Stimulated activated CD8-positive, alpha-beta memory T cell treated with anti-CD3 and anti-CD28 coated beads, Interleukin-4, amount 100 ng/mL, for 1 hour (primary cell): ENCODE data around the gene MLLT10.
"Not testable (repeated sequence)": the region's sequence is repeated elsewhere in the genome, so short reads cannot be mapped to it uniquely, and the experiment has no call there.

Experiments
- DNase-seq, 2 donors: peaks; one replicate each; pipeline ENCODE4 v3.0.0-alpha.2; 2020; ENCODE audit warnings: low read depth in 2 of 2, low spot score in 1 of 2

Gene MLLT10

GRCh38 chr10:21527598-21528235 is 6.3 kb upstream of the MLLT10 start:
- no peak for DNase-seq

DNA sequence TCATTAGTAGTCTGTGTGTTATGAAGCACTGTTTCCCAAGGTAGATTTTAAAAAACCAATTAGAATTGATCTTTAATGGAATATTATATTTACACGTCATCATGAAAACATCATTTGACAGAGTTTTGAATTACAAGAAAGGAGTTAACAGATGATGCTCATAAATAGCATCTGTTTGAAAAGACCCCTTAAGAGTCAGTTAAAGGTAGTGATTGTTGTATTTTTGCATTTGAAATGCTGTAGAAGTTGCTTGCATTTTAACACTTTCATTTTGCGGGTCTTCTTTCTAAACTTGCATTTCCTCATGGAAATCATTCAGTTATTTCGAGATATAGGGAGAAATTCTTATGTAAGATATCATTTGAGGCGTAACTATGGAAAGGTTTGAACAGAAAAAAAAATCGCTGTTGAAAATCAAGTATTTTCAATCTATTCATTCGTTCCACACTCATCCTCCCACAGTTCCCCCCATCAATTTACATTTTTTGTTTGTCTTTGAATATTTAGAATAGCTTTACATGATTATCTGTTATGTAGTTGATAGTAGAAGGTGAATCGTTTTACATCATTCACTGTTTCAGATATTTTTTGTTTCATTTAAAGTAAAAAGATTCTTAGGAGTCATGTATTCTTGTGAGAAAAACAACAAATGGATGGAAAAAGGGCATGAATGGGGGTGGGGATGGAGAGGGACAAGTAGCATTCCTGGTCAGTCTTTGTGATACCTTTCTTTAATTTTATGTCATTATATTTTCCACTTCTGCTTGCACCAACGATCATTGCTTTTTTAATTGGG is 5.6 kb upstream of the MLLT10 start:
- DNase-seq: no peak

DNA sequence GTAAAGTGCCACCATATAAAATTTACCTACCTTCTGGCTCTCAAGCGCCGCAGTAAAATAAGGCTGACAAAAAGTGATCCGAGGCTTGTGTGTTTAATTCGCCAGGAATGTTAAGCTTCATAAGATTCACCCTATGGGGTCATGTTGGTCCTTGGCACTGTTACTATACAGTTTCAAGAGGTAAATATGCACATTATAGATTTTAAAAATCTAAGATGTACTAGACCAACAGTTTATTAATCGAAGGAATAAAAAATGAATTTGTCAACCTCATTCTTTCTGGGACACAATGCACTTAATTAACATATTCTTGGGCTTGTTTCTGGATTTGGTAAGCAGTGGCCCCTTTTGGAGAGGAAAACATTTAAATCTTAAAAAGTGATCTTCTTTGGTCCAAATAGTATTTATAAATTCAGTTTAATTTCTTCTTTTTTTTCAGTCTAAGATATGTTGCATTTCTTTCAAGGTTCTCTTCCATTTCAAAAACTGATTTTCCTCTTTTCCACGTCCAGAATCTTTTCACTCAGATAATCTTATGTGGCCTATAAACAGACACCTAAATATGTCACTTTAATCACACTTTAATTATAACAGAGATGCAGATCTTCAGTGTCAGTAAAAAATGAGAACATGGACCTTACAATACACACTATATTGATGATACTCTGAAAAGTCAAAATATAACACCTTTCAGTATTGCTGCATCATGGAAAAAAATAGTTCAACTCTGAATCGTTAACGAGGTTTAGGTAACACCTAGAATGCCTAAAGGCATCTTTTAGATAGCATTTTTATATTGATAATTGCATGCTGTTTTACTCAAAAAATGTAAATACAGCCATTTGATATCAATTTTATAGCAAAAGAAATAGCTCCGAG is 4.8 kb upstream of the MLLT10 start:
- DNase-seq: no peak

DNA sequence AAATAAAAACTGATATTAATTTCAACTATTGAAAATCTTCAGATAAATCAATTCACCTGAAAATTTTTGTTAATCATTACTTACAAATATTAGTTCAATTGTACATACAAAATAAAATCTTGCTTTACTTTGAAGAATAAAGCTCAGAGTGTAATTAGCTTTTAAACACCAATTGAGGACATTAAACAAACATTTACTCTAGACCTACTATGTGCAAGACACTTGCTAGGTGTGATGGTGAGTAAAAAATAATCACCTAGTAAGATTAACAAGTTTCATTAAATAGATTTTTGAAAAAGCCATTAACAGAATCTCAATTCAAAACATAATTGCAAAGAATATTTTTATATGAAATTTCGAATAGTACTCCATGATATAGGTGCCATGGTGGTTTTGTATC is 3.9 kb upstream of the MLLT10 start:
- no peak for DNase-seq

DNA sequence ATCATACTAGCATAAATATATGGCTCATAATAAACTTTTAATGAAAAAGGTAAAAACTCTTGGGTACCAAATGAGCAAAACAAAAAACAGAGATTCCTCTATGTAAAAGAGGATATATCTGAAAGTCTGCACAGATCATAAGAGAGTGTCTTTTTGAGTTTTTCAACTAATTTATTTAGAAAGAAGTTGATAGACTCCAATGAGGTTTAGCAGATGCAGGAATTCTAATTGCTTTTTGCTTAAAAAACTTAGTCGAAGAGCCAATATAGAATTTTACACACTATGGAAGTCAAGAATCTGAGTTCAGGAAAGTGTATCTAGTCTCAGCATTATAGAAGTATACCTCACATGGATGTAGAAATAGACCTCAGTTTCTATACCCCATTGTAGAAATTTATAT is 3.4 kb upstream of the MLLT10 start:
- no peak for DNase-seq

GRCh38 chr10:21531164-21531563 is 2.9 kb upstream of the MLLT10 start:
- no peak for DNase-seq

- no peak for DNase-seq
These were observed 1.2 kb upstream of the MLLT10 start for GRCh38 chr10:21532694-21533466.

- no peak for DNase-seq
These were observed 201 bp downstream of the MLLT10 start for GRCh38 chr10:21534280-21534586.

DNA sequence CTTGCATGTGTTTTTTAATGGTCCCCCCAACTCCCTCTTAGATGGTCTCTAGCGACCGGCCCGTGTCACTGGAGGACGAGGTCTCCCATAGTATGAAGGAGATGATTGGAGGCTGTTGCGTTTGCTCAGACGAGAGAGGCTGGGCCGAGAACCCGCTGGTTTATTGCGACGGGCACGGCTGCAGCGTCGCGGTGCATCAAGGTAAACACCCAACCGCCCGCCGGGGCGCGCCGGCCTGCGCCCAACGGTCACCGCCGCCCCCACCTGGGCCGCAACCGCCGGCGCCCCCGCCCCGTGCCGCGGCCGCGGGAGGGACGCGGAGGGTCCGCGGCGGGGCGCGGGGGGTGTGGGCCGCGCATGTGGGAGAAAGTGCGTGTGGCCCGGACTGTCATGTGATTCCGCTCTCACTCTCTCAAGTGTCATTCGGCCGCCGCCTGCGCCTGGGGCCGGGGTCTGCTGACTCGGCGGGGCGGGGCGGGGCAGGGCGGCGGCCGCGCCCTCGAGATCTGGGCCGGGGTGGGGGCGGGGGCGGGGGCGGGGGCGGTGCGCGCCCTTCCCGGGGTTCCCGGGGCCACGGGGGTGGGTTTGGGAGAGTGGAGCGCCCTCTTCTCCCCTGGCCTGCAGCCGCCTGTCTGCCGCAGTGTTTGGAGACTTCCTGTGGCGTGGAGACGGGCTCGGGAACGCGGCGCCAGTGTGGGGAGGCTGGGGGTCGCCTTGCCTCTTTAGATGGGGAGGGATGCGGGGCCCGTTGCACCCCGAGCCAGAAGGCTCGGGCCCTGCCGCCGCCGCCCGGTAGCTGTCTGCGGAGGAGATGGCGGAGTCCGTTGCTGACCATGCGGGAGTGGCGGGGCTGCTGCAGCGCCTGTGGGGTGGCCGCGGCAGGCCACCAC is 817 bp downstream of the MLLT10 start:
- DNase-seq: no peak

- no peak for DNase-seq
These were observed 1.5 kb downstream of the MLLT10 start for GRCh38 chr10:21535494-21535965.

GRCh38 chr10:21535976-21536375 is 1.9 kb downstream of the MLLT10 start:
- not testable (repeated sequence) for DNase-seq

DNA sequence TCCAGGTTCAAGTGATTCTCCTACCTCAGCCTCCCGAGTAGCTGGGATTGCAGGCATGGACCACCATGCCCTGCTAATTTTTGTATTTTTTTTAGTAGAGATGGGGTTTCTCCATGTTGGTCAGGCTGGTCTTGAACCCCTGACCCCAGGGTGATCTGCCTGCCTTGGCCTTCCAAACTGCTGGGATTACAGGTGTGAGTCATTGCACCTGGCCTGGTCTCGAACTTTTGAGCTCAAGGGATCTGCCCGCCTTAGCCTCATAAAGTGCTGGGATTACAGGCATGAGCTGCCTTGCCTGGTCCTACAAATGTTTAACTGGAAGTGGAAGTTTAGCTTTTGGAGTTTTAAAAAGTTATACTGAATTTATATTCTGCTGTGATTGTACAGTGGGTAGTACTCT is 2.8 kb downstream of the MLLT10 start:
- no peak for DNase-seq

- not testable (repeated sequence) for DNase-seq
These were observed 6.7 kb downstream of the MLLT10 start for GRCh38 chr10:21540701-21541100.

DNA sequence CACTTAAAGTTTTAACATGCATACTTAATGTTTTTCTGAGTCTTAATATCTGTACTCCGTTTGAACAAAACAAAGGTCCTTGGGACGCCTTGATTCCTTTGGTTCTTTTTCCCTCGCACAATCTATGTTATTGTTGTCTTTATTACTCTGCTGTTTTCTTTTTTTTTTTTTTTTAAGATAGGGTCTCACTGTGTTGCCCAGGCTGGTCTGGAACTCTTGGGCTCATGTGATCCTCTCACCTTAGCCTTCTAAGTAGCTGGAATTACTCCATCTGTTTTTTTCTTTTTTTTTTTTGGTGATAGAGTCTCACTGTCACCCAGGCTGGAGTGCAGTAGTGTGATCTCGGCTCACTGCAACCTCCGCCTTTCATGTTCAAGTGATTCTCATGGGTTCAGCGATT is 13.2 kb downstream of the MLLT10 start:
- no peak for DNase-seq

- no peak for DNase-seq
These were observed 18.6 kb downstream of the MLLT10 start for GRCh38 chr10:21552638-21553037.

DNA sequence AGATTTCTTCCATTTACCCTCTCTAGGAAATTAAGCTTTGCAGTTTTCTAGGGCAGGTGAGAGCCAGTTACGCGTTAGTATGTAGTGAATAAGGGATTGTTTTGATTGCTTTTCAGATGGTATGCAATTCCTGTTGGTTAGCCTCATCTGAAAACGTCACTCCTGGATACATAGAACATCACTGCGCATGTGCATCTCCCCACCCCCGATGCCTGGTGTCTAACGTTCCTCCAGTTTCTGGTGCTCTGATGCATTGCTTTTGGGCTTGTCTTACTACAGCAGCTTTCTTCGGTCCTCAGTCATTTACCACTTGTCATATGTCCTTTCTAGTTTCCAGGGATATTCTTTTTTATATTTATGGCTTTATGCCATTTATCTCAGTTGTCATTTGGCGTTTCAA is 22.5 kb downstream of the MLLT10 start:
- no peak for DNase-seq

DNA sequence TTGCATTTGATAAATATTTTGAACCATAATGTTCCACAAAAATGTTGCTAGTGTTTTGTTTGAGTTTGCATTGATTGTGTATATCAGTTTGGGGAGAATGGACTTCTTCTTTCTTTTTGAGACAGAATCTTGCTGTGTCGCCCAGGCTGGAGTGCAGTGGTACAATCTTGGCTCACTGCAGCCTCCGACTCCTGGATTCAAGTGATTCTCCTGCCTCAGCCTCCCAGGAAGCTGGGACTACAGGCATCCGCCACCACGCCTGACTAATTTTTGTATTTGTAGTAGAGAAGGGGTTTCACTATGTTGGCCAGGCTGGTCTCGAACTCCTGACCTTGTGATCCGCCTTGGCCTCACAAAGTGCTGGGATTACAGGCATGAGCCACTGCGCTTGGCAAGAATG is 25.0 kb downstream of the MLLT10 start:
- DNase-seq: not testable (repeated sequence)

DNA sequence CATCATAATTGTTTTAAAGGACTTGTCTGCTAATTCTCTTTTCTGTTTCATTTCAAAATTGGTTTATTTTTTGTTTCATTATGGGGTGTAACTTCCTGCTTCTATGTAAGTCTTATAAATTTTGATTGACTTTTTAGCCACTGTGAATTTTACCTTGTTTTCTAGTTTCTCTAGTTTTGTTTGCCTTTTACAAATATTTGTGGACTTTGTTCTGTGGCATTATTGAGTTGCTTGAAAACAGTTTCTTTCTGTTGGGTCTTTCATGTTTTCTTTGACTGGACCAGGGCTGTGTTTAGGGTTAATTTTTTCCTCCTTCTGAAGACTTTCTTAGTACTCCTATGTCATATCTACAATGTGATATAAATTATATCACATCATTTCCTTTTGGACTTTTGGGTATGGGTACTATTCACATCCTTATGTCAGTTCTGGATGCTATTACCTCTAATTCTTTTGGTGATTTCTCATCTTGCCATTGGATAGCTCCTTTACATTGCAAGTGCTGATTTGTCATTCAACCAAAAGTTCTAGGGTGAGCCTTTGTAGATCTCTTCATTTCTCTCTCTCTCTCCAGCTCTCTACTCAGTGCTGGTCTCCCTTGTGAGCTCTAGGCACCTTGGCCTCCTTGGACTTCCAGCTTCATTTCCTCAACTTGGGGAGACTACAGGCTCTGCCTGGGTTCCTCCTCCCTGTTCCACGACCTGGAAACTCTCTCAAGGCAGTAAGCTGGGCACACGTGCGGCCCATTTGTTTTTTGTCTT is 36.9 kb downstream of the MLLT10 start:
- DNase-seq: no peak

DNA sequence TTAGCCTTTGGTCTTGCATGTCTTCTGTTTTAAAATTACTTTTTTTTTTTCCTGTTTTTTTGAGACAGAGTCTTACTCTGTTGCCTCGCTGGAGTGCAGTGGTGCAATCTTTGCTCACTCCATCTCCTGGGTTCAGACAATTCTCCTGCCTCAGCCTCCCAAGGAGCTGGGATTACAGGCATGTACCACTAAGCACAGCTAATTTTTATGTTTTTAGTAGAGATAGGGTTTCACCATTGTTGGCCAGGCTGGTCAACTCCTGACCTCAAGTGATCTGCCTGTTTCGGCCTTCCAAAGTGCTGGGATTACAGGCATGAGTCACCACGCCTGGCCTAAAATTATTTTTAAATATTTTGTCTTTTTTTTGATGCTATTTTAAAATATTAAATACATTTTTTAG is 38.5 kb downstream of the MLLT10 start:
- DNase-seq: no peak
